Progenitor cell of endocrine pancreas (in vitro differentiated cells): ENCODE data around the gene HOXA10. TPM values are rescaled to one million over a fixed set of nuclear protein-coding genes. Genes with fewer than 3 reads are reported as not detected.

Experiments used
- DNase-seq: peaks from one replicate; pipeline ENCODE4 v3.0.0; 2021; ENCODE audit warnings: low spot score; ENCODE audit not compliant: unreplicated experiment
- H3K27ac Mint-ChIP-seq: 2 replicates; pipeline ENCODE4 v1.8.0; 2021; ENCODE audit warnings: mild to moderate bottlenecking, moderate library complexity, mixed read lengths
- H3K27me3 Mint-ChIP-seq: 2 replicates; pipeline ENCODE4 v1.8.0; 2021; ENCODE audit warnings: mixed read lengths
- H3K36me3 Mint-ChIP-seq: 2 replicates; pipeline ENCODE4 v1.8.0; 2022; ENCODE audit warnings: mixed read lengths; ENCODE audit not compliant: insufficient read depth
- H3K4me1 Mint-ChIP-seq: 2 replicates; pipeline ENCODE4 v1.8.0; 2021; ENCODE audit warnings: low read depth, mixed read lengths
- H3K4me3 Mint-ChIP-seq: 2 replicates; pipeline ENCODE4 v1.8.0; 2021; ENCODE audit warnings: low read depth, mild to moderate bottlenecking, moderate library complexity, mixed read lengths
- H3K9me3 Mint-ChIP-seq: 2 replicates; pipeline ENCODE4 v1.8.0; 2021; ENCODE audit warnings: low read depth, mixed read lengths
- CTCF ChIP-seq: fragments of 200-600 bp; sonication (generic); IDR thresholded peaks from one replicate; pipeline ENCODE4 v1.5.0; 2021; ENCODE audit warnings: antibody characterized with exemption, mild to moderate bottlenecking; ENCODE audit not compliant: unreplicated experiment
- total RNA-seq: library from RNA; stranded (reverse); gene quantifications from 2 replicates; pipeline ENCODE4 v1.2.1, GENCODE V29; 2021

Gene HOXA10
- total RNA-seq, 1 donor from 2014 or later, result not detected

DNA sequence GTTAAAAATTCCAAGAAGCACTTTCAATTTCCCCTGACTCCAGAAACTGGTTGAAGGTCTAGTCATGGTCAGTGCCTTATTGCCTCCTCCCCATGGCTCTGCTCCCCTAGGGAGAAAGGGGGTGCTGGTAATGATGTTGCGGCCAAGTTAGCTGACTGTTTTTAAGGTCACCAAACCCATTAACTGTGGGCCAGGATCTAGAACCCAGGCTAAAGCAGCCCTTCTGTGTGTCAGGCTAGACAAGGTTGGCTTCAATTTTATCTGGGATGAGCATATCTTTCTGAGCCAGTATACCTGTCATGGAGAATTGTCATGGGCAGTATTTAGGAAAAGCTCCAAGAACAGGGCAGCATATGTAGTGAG, 36.9 kb upstream of the HOXA10 start:
- H3K36me3 Mint-ChIP-seq, result no peaks in the 10 kb centered on the region

DNA sequence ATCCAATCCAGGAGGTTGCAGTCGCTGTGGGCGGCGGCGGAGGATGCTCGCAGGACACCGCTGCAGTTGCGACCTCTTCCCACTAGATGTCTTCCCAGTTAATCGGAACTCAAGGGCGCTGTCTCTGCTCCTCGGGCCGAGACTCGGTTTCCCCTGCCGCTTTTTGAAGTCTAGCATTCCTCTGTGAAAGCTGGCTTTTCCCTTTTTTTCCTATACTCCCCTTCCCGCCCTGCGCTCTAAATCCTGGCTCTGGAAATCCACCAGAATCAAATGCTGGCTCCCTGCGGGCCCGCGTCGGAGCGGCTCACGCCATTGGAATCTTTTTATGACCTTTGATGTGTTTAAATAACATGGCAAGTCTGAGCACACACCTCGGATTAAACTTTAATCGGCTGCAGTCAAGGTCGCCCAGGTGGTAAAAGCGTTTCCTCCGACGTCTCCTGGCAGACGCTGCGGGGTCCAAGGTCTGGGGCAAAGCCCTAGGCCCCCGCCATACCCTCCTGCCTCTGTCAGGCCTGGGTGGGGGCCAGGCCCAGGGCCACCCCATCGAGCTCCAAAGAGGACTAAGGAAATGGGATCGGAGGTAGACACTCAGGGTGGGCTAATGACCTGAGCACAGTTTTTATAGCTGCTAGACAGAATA, 36.4 kb upstream of the HOXA10 start:
- no peaks in the 10 kb centered on the region for H3K9me3 Mint-ChIP-seq
- no peaks in the 10 kb centered on the region for H3K36me3 Mint-ChIP-seq
- DNase-seq, result no peak
- peaks cover 100% of the 10 kb centered on the region for H3K27me3 Mint-ChIP-seq
- H3K27ac Mint-ChIP-seq, result no peak overlapping the region
- peaks cover 5% of the 10 kb centered on the region for H3K4me1 Mint-ChIP-seq
- H3K4me3 Mint-ChIP-seq, result peak overlapping the region; percentile 56
- peak; percentile 74 for TF ChIP-seq CTCF

More for the DNA sequence above, 36.9 kb upstream of the HOXA10 start:
- no peak for DNase-seq
- H3K4me1 Mint-ChIP-seq, result peaks cover 4% of the 10 kb centered on the region
- no peaks in the 10 kb centered on the region for H3K9me3 Mint-ChIP-seq
- H3K4me3 Mint-ChIP-seq, result no peak overlapping the region
- peaks cover 100% of the 10 kb centered on the region for H3K27me3 Mint-ChIP-seq
- no peak for TF ChIP-seq CTCF
- H3K27ac Mint-ChIP-seq, result no peak overlapping the region

DNA sequence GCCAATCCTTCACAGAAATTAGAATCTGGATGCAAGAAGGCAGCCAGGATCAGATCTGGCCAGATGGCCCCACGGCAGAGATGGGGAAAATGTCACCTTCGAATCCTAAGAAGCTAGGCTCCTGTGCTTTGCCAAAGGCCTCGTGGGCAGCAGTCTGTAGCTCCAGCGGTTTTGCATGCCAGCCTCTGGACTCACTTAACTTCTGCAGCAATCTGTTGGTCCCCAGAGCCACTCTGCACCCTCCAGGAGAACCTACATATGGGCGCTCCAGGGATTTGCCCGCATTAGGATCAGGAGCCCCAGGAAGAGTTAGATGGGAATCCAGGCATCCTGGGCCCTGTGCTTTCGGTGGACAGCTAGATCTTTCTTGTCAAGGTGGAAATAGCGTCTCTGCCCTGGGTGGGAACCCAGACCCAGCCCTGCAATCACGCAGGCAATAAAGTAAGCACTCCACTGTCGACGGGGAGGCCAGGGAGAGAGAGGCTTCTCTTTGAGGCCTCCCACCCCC, 35.9 kb upstream of the HOXA10 start:
- TF ChIP-seq CTCF, result no peak
- DNase-seq, result no peak
- peaks cover 5% of the 10 kb centered on the region for H3K4me1 Mint-ChIP-seq
- H3K4me3 Mint-ChIP-seq, result no peak overlapping the region
- H3K36me3 Mint-ChIP-seq, result no peaks in the 10 kb centered on the region
- H3K27me3 Mint-ChIP-seq, result peaks cover 100% of the 10 kb centered on the region
- H3K27ac Mint-ChIP-seq, result no peak overlapping the region
- H3K9me3 Mint-ChIP-seq, result no peaks in the 10 kb centered on the region

GRCh38 chr7:27208998-27209397, 34.9 kb upstream of the HOXA10 start:
- Mint-ChIP-seq H3K9me3 (no peaks in the 10 kb centered on the region), H3K27me3 (peaks cover 100% of the 10 kb centered on the region), H3K4me1 (peaks cover 5% of the 10 kb centered on the region), H3K27ac (no peak overlapping the region), H3K36me3 (no peaks in the 10 kb centered on the region), H3K4me3 (no peak overlapping the region)
- no peak for TF ChIP-seq CTCF
- DNase-seq, result no peak

- Mint-ChIP-seq H3K4me3 (no peak overlapping the region), H3K36me3 (no peaks in the 10 kb centered on the region), H3K27ac (no peak overlapping the region), H3K4me1 (peaks cover 5% of the 10 kb centered on the region), H3K27me3 (peaks cover 100% of the 10 kb centered on the region), H3K9me3 (no peaks in the 10 kb centered on the region)
- TF ChIP-seq CTCF, result no peak
- no peak for DNase-seq
These were observed 33.3 kb upstream of the HOXA10 start for GRCh38 chr7:27207348-27207985.
